DOHH2 (cell line): ENCODE data around the gene BCAP31.

Experiments used
- H3F3A ChIP-seq: fragments of 200-600 bp; sonication (generic), shearing (Covaris generic); 2 replicates; pipeline ENCODE4 v1.6.0; 2016; ENCODE audit warnings: antibody characterized with exemption, mild to moderate bottlenecking; ENCODE audit not compliant: control insufficient read depth, insufficient read depth
- H3K27ac ChIP-seq: fragments of 200-600 bp; sonication (generic); 2 replicates; pipeline ENCODE4 v1.5.1; 2014; ENCODE audit warnings: low read depth, mild to moderate bottlenecking, low read length, moderate library complexity
- H3K27me3 ChIP-seq: fragments of 200-600 bp; sonication (generic); 2 replicates; pipeline ENCODE4 v1.6.1; 2014; ENCODE audit warnings: mild to moderate bottlenecking, low read length, mixed read lengths; ENCODE audit not compliant: control insufficient read depth
- H3K36me3 ChIP-seq: fragments of 200-600 bp; sonication (generic); 2 replicates; pipeline ENCODE4 v1.6.1; 2014; ENCODE audit warnings: mild to moderate bottlenecking, low read length, moderate library complexity, mixed read lengths; ENCODE audit not compliant: control insufficient read depth
- H3K4me1 ChIP-seq: fragments of 200-600 bp; sonication (generic); 2 replicates; pipeline ENCODE4 v1.6.1; 2014; ENCODE audit warnings: mild to moderate bottlenecking, low read length, mixed read lengths; ENCODE audit not compliant: control insufficient read depth
- H3K4me2 ChIP-seq: fragments of 200-600 bp; sonication (generic); 2 replicates; pipeline ENCODE4 v1.6.0; 2014; ENCODE audit warnings: mild to moderate bottlenecking, low read length, moderate library complexity
- H3K4me3 ChIP-seq: fragments of 200-600 bp; sonication (generic); 2 replicates; pipeline ENCODE4 v1.5.1; 2014; ENCODE audit warnings: mild to moderate bottlenecking, low read length, mixed read lengths
- H3K79me2 ChIP-seq: fragments of 200-600 bp; sonication (generic); 2 replicates; pipeline ENCODE4 v1.6.1; 2014; ENCODE audit warnings: mild to moderate bottlenecking, low read length, mixed read lengths; ENCODE audit not compliant: control insufficient read depth
- H3K9me2 ChIP-seq: fragments of 200-600 bp; sonication (generic); replicated peaks from 2 replicates; pipeline ENCODE4 v1.6.1; 2014; ENCODE audit warnings: mild to moderate bottlenecking, low read length, mixed read lengths; ENCODE audit not compliant: control insufficient read depth
- H3K9me3 ChIP-seq: fragments of 200-600 bp; sonication (generic); 2 replicates; pipeline ENCODE4 v1.6.1; 2014; ENCODE audit warnings: antibody characterized with exemption, low read length, mixed read lengths; ENCODE audit not compliant: control insufficient read depth, insufficient read depth
- H4K20me1 ChIP-seq: fragments of 200-600 bp; sonication (generic); 2 replicates; pipeline ENCODE4 v1.6.0; 2014; ENCODE audit warnings: low read depth, mild to moderate bottlenecking, antibody characterized with exemption, low read length, moderate library complexity; ENCODE audit not compliant: control insufficient read depth, insufficient read depth
- CTCF ChIP-seq: fragments of 200-600 bp; sonication (generic); IDR thresholded peaks from one replicate; pipeline ENCODE4 v1.5.1; 2014; ENCODE audit warnings: antibody characterized with exemption, mild to moderate bottlenecking, low read depth, low read length; ENCODE audit not compliant: poor library complexity, severe bottlenecking
- EZH2phosphoT487 ChIP-seq: fragments of 200-600 bp; sonication (generic); IDR thresholded peaks from 2 replicates; pipeline ENCODE4 v1.6.1; 2017; ENCODE audit warnings: borderline replicate concordance, mild to moderate bottlenecking, antibody characterized with exemption, low read length, moderate library complexity, mixed read lengths

Gene BCAP31

GRCh38 chrX:153717445-153717844 is 6.7 kb downstream of the BCAP31 start:
- no peak overlapping the region for H3K27ac ChIP-seq
- H3K27me3 ChIP-seq, result no peaks in the 10 kb centered on the region
- no peak for TF ChIP-seq EZH2phosphoT487
- TF ChIP-seq CTCF, result no peak
- peaks cover 8% of the 10 kb centered on the region for H3K79me2 ChIP-seq
- H3K4me1 ChIP-seq, result peaks cover 3% of the 10 kb centered on the region
- no peaks in the 10 kb centered on the region for H3F3A ChIP-seq
- H3K4me2 ChIP-seq, result no peak overlapping the region
- H3K9me2 ChIP-seq, result no peaks in the 10 kb centered on the region
- peaks cover 43% of the 10 kb centered on the region for H3K36me3 ChIP-seq
- H3K9me3 ChIP-seq, result no peaks in the 10 kb centered on the region
- H3K4me3 ChIP-seq, result no peak overlapping the region
- H4K20me1 ChIP-seq, result no peaks in the 10 kb centered on the region; the same call in 1 of the 2 replicates

GRCh38 chrX:153714256-153714655 is 9.9 kb downstream of the BCAP31 start:
- Histone ChIP-seq H3K9me3 (no peaks in the 10 kb centered on the region), H3F3A (no peaks in the 10 kb centered on the region)

GRCh38 chrX:153709726-153710674 is 14.2 kb downstream of the BCAP31 start:
- Histone ChIP-seq H3K36me3 (peaks cover 6% of the 10 kb centered on the region), H3K4me1 (no peaks in the 10 kb centered on the region), H3K9me2 (no peaks in the 10 kb centered on the region), H3K27me3 (no peaks in the 10 kb centered on the region), H3F3A (no peaks in the 10 kb centered on the region), H3K4me2 (no peak overlapping the region), H3K9me3 (no peaks in the 10 kb centered on the region), H3K27ac (no peak overlapping the region), H3K4me3 (no peak overlapping the region), H4K20me1 (no peaks in the 10 kb centered on the region), H3K79me2 (no peaks in the 10 kb centered on the region)
- TF ChIP-seq CTCF (no peak), EZH2phosphoT487 (no peak)

More at GRCh38 chrX:153714256-153714655, 9.9 kb downstream of the BCAP31 start:
- TF ChIP-seq EZH2phosphoT487, result no peak
- no peak for TF ChIP-seq CTCF
- no peak overlapping the region for H3K4me2 ChIP-seq
- H3K27me3 ChIP-seq, result no peaks in the 10 kb centered on the region
- H3K9me2 ChIP-seq, result no peaks in the 10 kb centered on the region
- no peaks in the 10 kb centered on the region for H3K4me1 ChIP-seq
- H3K4me3 ChIP-seq, result no peak overlapping the region
- H3K27ac ChIP-seq, result no peak overlapping the region
- H3K79me2 ChIP-seq, result no peaks in the 10 kb centered on the region
- H3K36me3 ChIP-seq, result peaks cover 22% of the 10 kb centered on the region
- no peaks in the 10 kb centered on the region for H4K20me1 ChIP-seq
